PC-9 (cell line): ENCODE data around the gene TRIML1. TPM values are rescaled to one million over a fixed set of nuclear protein-coding genes. Genes with fewer than 3 reads are reported as not detected.

ENCODE experiments used
- BruUV-seq: library from RNA; stranded (reverse); fragments of 400-500 nt; replicated peaks from 2 replicates; lab custom pipeline; 2021; lab: Mats Ljungman, UMichigan
- CTCF ChIA-PET: fragments of 300-600 bp; sonication (Branson Sonifier 250); formaldehyde crosslinking; loops from one replicate; lab custom pipeline; 2022; ENCODE audit warnings: antibody characterized with exemption; lab: Charles Lee
- POLR2A ChIA-PET: fragments of 300-600 bp; sonication (Branson Sonifier 250); formaldehyde crosslinking; loops from one replicate; lab custom pipeline; 2022; ENCODE audit warnings: antibody characterized with exemption; ENCODE audit not compliant: unreplicated experiment; lab: Charles Lee
- DNase-seq, 2 experiments: peaks; one replicate each; pipeline versions ENCODE4 v3.0.0 to v3.0.0-alpha.2; 2015 to 2022; ENCODE audit warnings: mixed read lengths in 1 of 2
- H2AFZ ChIP-seq: fragments of 200-600 bp; sonication (generic); 2 replicates; pipeline ENCODE4 v1.8.1; 2017; ENCODE audit warnings: antibody characterized with exemption
- H3F3A ChIP-seq: fragments of 200-600 bp; sonication (generic); 2 replicates; pipeline ENCODE4 v1.8.1; 2017; ENCODE audit warnings: antibody characterized with exemption, mild to moderate bottlenecking, low read depth; ENCODE audit not compliant: insufficient read depth
- H3K27ac ChIP-seq: fragments of 200-600 bp; sonication (generic); 2 replicates; pipeline ENCODE4 v1.6.1; 2016; ENCODE audit warnings: mixed run types
- H3K27me3 ChIP-seq: fragments of 200-600 bp; sonication (generic); 2 replicates; pipeline ENCODE4 v1.6.1; 2016; ENCODE audit warnings: low read depth, mixed run types; ENCODE audit not compliant: insufficient read depth
- H3K36me3 ChIP-seq: fragments of 200-600 bp; sonication (generic); 2 replicates; pipeline ENCODE4 v1.6.1; 2016; ENCODE audit warnings: low read depth, mixed run types
- H3K4me1 ChIP-seq: fragments of 200-600 bp; sonication (generic); replicated peaks from 2 replicates; pipeline ENCODE4 v1.6.1; 2016; ENCODE audit warnings: mixed run types; ENCODE audit not compliant: insufficient read depth
- H3K4me2 ChIP-seq: fragments of 200-600 bp; sonication (generic); 2 replicates; pipeline ENCODE4 v1.6.1; 2017; ENCODE audit warnings: mixed run types
- H3K4me3 ChIP-seq: fragments of 200-600 bp; sonication (generic); 2 replicates; pipeline ENCODE4 v1.6.1; 2016; ENCODE audit warnings: mixed run types
- H3K79me2 ChIP-seq: fragments of 200-600 bp; sonication (generic); 2 replicates; pipeline ENCODE4 v1.6.1; 2017; ENCODE audit warnings: low read depth, mixed run types
- H3K9me2 ChIP-seq: fragments of 200-600 bp; sonication (generic); 2 replicates; pipeline ENCODE4 v1.8.1; 2017; ENCODE audit warnings: mild to moderate bottlenecking; ENCODE audit not compliant: insufficient read depth
- H3K9me3 ChIP-seq: fragments of 200-600 bp; sonication (generic); 2 replicates; pipeline ENCODE4 v1.8.1; 2016; ENCODE audit warnings: low read depth; ENCODE audit not compliant: insufficient read depth
- H4K20me1 ChIP-seq: fragments of 200-600 bp; sonication (generic); 2 replicates; pipeline ENCODE4 v1.8.1; 2017; ENCODE audit not compliant: insufficient read depth
- CTCF ChIP-seq: fragments of 200-600 bp; sonication (generic); conservative IDR thresholded peaks from 2 replicates; pipeline ENCODE4 v1.6.1; 2017; ENCODE audit warnings: mixed run types, antibody characterized with exemption, mild to moderate bottlenecking, moderate library complexity
- EZH2 ChIP-seq: fragments of 200-600 bp; sonication (generic); IDR thresholded peaks from 2 replicates; pipeline ENCODE4 v1.8.0; 2017; ENCODE audit warnings: antibody characterized with exemption, low read depth
- intact Hi-C: fragments of 100-400 bp; cut with micrococcal nuclease; formaldehyde crosslinking; loops from one replicate; pipeline ENCODE4 v1.10.0; 2022; ENCODE audit not compliant: unreplicated experiment
- total RNA-seq: library from RNA; stranded (reverse); gene quantifications from 2 replicates; pipeline ENCODE4 v1.2.3, GENCODE V29; 2021

Gene TRIML1
- total RNA-seq, 1 experiment from 2014 or later = not detected

- H3K4me3 ChIP-seq = no peak overlapping the region
- no peaks in the 10 kb centered on the region for H3K36me3 ChIP-seq
- no peaks in the 10 kb centered on the region for H3K9me3 ChIP-seq
- H3K79me2 ChIP-seq = no peaks in the 10 kb centered on the region
- ChIA-PET POLR2A (no interaction called here), CTCF (no interaction called here)
- DNase-seq = no peak
- H3K4me1 ChIP-seq = no peaks in the 10 kb centered on the region
- no peaks in the 10 kb centered on the region for H4K20me1 ChIP-seq
- TF ChIP-seq EZH2 (no peak), CTCF (no peak)
- no peaks in the 10 kb centered on the region for H3K9me2 ChIP-seq
- no TSS peak for BruUV-seq
- peak overlapping the region; percentile 42 for H3K4me2 ChIP-seq
- no peaks in the 10 kb centered on the region for H3F3A ChIP-seq
- intact Hi-C loops = no loop called here
- no peaks in the 10 kb centered on the region for H3K27me3 ChIP-seq
- H2AFZ ChIP-seq = no peak overlapping the region
- no peak overlapping the region for H3K27ac ChIP-seq
Measured at GRCh38 chr4:188196134-188196735, 57.0 kb downstream of the TRIML1 start.

Other genes with a start within 250 kb of the TRIML1 start
- not detected in 2 replicates for gene ZFP42, start 143.7 kb upstream of the TRIML1 start, total RNA-seq
- 0.28 TPM in 1 of 2 replicates, not detected in the other for gene TRIML2, start 29.8 kb upstream of the TRIML1 start, total RNA-seq